H1 (cell line): ENCODE data around the gene SEC14L3.

Source experiments
- BACH1 ChIP-seq: IDR thresholded peaks from 2 replicates; pipeline ENCODE4 v1.6.1; 2012; ENCODE audit warnings: low read length, improper control_type of control experiment
- BCL11A ChIP-seq, 2 experiments: IDR thresholded peaks; one replicate each; pipeline ENCODE4 v1.6.1; 2011; ENCODE audit warnings: low read depth in 2 of 2, low read length in 2 of 2, mild to moderate bottlenecking in 2 of 2
- BRCA1 ChIP-seq: IDR thresholded peaks from 2 replicates; pipeline ENCODE4 v1.6.1; 2012; ENCODE audit warnings: low read depth, low read length, improper control_type of control experiment
- CTCF ChIP-seq, 3 experiments: IDR thresholded peaks; 1 replicate in 2 of 3; 2 replicates in 1 of 3; pipeline versions ENCODE4 v1.5.1 to v1.6.1; 2011; ENCODE audit warnings: low read length in 3 of 3, mild to moderate bottlenecking in 3 of 3, inconsistent platforms in 2 of 3, low read depth in 1 of 3, moderate library complexity in 1 of 3; ENCODE audit not compliant: insufficient read depth in 1 of 3; ENCODE audit errors: control extremely low read depth in 1 of 3
- EP300 ChIP-seq, 2 experiments: IDR thresholded peaks; 1 replicate in 1 of 2; 2 replicates in 1 of 2; pipeline ENCODE4 v1.6.1; 2011 to 2012; ENCODE audit warnings: low read depth in 2 of 2, low read length in 2 of 2, mild to moderate bottlenecking in 2 of 2, borderline replicate concordance in 1 of 2, inconsistent platforms in 1 of 2, moderate library complexity in 1 of 2
- POLR2A ChIP-seq, 2 experiments: IDR thresholded peaks; 1 replicate in 1 of 2; 2 replicates in 1 of 2; pipeline ENCODE4 v1.6.1; 2011; ENCODE audit warnings: low read depth in 2 of 2, low read length in 2 of 2, mild to moderate bottlenecking in 2 of 2; ENCODE audit errors: control extremely low read depth in 1 of 2
- POLR2AphosphoS5 ChIP-seq: IDR thresholded peaks from 2 replicates; pipeline ENCODE4 v1.6.1; 2011; ENCODE audit warnings: low read depth, low read length
- SIRT6 ChIP-seq: IDR thresholded peaks from one replicate; pipeline ENCODE4 v1.7.1; 2012; ENCODE audit warnings: low read length, inconsistent platforms
- SP1 ChIP-seq: IDR thresholded peaks from 2 replicates; pipeline ENCODE4 v1.6.1; 2011; ENCODE audit warnings: low read depth, low read length
- SP2 ChIP-seq: IDR thresholded peaks from 2 replicates; pipeline ENCODE4 v1.6.1; 2012; ENCODE audit warnings: mild to moderate bottlenecking, low read length, inconsistent platforms
- SRF ChIP-seq: IDR thresholded peaks from 2 replicates; pipeline ENCODE4 v1.6.1; 2011; ENCODE audit warnings: mild to moderate bottlenecking, low read depth, low read length, moderate library complexity

- TF ChIP-seq CTCF (IDR thresholded peaks at IDR 0.05; ENCODE audit: control extremely low read depth in 1 of 3, insufficient read depth in 1 of 3, low read depth in 1 of 3, low read length in 3 of 3) (no peak), POLR2A (IDR thresholded peaks at IDR 0.05; ENCODE audit: control extremely low read depth in 1 of 2, low read depth in 2 of 2, low read length in 2 of 2) (no peak), BRCA1 (no peak), SP2 (no peak), EP300 (IDR thresholded peaks at IDR 0.05; ENCODE audit: borderline replicate concordance in 1 of 2, low read depth in 2 of 2, low read length in 2 of 2) (no peak), BACH1 (no peak), BCL11A (IDR thresholded peaks at IDR 0.05; ENCODE audit: low read depth in 2 of 2, low read length in 2 of 2) (no peak), SP1 (no peak), SIRT6 (no peak), SRF (no peak), POLR2AphosphoS5 (no peak)
Observed at GRCh38 chr22:30516273-30516672, 44.5 kb upstream of the SEC14L3 start.
